HepG2 (cell line): Measurements from ENCODE around the gene WNT1. TPM values are rescaled to one million over a fixed set of nuclear protein-coding genes. Genes with fewer than 3 reads are reported as not detected.
A peak's percentile ranks its signal among the peaks of the same experiment; 100 is the strongest.

ENCODE experiments used
- ATAC-seq: fragments of 200-7000 bp; cut with Tn5 transposase; 3 replicates; pipeline ENCODE4 v1.9.1; 2020; ENCODE audit warnings: mild to moderate bottlenecking, moderate library complexity
- BruUV-seq: library from RNA; stranded (reverse); fragments of 400-500 nt; replicated peaks from 2 replicates; lab custom pipeline; 2021; lab: Mats Ljungman, UMichigan
- CTCF ChIA-PET: fragments of 300-600 bp; formaldehyde crosslinking; extraction: SDS; loops from one replicate; lab custom pipeline; 2021; ENCODE audit warnings: low total read pairs, inconsistent platforms, low intra/inter-chr PET ratio; lab: Yijun Ruan, JAX
- POLR2A ChIA-PET: fragments of 350-600 bp; sonication (Branson Sonifier 250); formaldehyde crosslinking; loops from one replicate; lab custom pipeline; 2020; ENCODE audit warnings: antibody characterized with exemption, inconsistent platforms; lab: Yijun Ruan, JAX
- DNase-seq: peaks from one replicate; pipeline ENCODE4 v3.0.0-alpha.2; 2015; ENCODE audit warnings: low spot score
- FAIRE-seq: peaks from 3 replicates; lab custom pipeline; 2011; peaks lifted over from hg19 to GRCh38; lab: Jason Lieb, UNC
- H2AFZ ChIP-seq: one replicate; pipeline ENCODE4 v1.6.1; 2011; ENCODE audit warnings: low read length, inconsistent platforms
- H3K27ac ChIP-seq: fragments of 300-600 bp; 3 replicates; pipeline ENCODE4 v1.8.0; 2011; ENCODE audit warnings: mixed run types, mild to moderate bottlenecking, mixed read lengths, low read length, inconsistent platforms; ENCODE audit not compliant: insufficient read depth; ENCODE audit errors: extremely low read length
- H3K27me3 ChIP-seq, 2 experiments: fragments of 200-600 bp in 1 of 2; 2 replicates in 1 of 2; 3 replicates in 1 of 2; pipeline versions ENCODE4 v1.6.0 to v1.8.0; 2011; ENCODE audit warnings: low read length in 2 of 2, mild to moderate bottlenecking in 2 of 2, moderate library complexity in 2 of 2, inconsistent platforms in 1 of 2; ENCODE audit not compliant: insufficient read depth in 2 of 2, control insufficient read depth in 1 of 2
- H3K36me3 ChIP-seq, 2 experiments: fragments of 200-600 bp in 1 of 2; replicated peaks in 1 of 2; 2 replicates in 1 of 2; 3 replicates in 1 of 2; pipeline versions ENCODE4 v1.5.1 to v1.8.0; 2011; ENCODE audit warnings: low read length in 2 of 2, inconsistent platforms in 1 of 2; ENCODE audit not compliant: insufficient read depth in 2 of 2, control insufficient read depth in 1 of 2
- H3K4me1 ChIP-seq: 2 replicates; pipeline ENCODE4 v1.5.1; 2012; ENCODE audit warnings: low read length, inconsistent platforms; ENCODE audit not compliant: insufficient read depth
- H3K4me2 ChIP-seq: 2 replicates; pipeline ENCODE4 v1.6.0; 2011; ENCODE audit warnings: low read depth, low read length, inconsistent platforms
- H3K4me3 ChIP-seq, 3 experiments: fragments of 200-600 bp in 1 of 3; sonication (generic), shearing (Covaris generic) in 1 of 3; replicated peaks in 1 of 3; 2 replicates each; pipeline ENCODE4 v1.5.1; 2011 to 2016; ENCODE audit warnings: low read length in 3 of 3, inconsistent platforms in 2 of 3, low read depth in 2 of 3, mild to moderate bottlenecking in 2 of 3, control low read depth in 1 of 3, mixed read lengths in 1 of 3; ENCODE audit not compliant: insufficient read depth in 1 of 3
- H3K79me2 ChIP-seq: one replicate; pipeline ENCODE4 v1.6.1; 2011; ENCODE audit warnings: low read length, inconsistent platforms; ENCODE audit not compliant: insufficient read depth
- H3K9ac ChIP-seq: 2 replicates; pipeline ENCODE4 v1.6.0; 2011; ENCODE audit warnings: mild to moderate bottlenecking, low read depth, low read length, inconsistent platforms; ENCODE audit not compliant: insufficient read depth
- H3K9me3 ChIP-seq: 2 replicates; pipeline ENCODE4 v1.5.1; 2012; ENCODE audit warnings: mild to moderate bottlenecking, low read length
- H4K20me1 ChIP-seq: 2 replicates; pipeline ENCODE4 v1.6.0; 2011; ENCODE audit warnings: inconsistent platforms, mild to moderate bottlenecking, low read length, moderate library complexity; ENCODE audit not compliant: insufficient read depth
- MEIS1 ChIP-seq: sonication (generic); formaldehyde crosslinking; IDR thresholded peaks from 2 replicates; pipeline ENCODE4 v1.9.0; 2021; ENCODE audit warnings: mild to moderate bottlenecking, missing genetic modification reagents, moderate library complexity, borderline replicate concordance
- NFRKB ChIP-seq: fragments of 450-650 bp; IDR thresholded peaks from 2 replicates; pipeline ENCODE4 v1.6.1; 2017
- RARG ChIP-seq: sonication (generic); formaldehyde crosslinking; IDR thresholded peaks from 2 replicates; pipeline ENCODE4 v1.4.0; 2020; ENCODE audit warnings: low read depth, mild to moderate bottlenecking, missing genetic modification reagents
- ZNF329 ChIP-seq: sonication (generic); formaldehyde crosslinking; IDR thresholded peaks from 2 replicates; pipeline ENCODE4 v1.9.0; 2021; ENCODE audit warnings: low read depth, mild to moderate bottlenecking, missing genetic modification reagents
- WGBS: methylation state at CpG from one replicate; pipeline ENCODE4 v1.1.6; 2017; ENCODE audit warnings: low lambda C conversion rate; 5-methylcytosine and 5-hydroxymethylcytosine counted together
- in situ Hi-C: cut with HindIII; loops from 2 replicates; pipeline ENCODE4 v1.10.0; 2017; ENCODE audit warnings: low pct_unique_long_range_greater_than_20kb; ENCODE audit not compliant: extremely low pct_ligation_motif_present
- intact Hi-C: fragments of 100-400 bp; cut with micrococcal nuclease; formaldehyde crosslinking; loops from one replicate; pipeline ENCODE4 v1.10.0; 2022; ENCODE audit not compliant: unreplicated experiment
- polyA plus RNA-seq, 8 experiments: library from polyadenylated mRNA; depleted of rRNA in 3 of 8; stranded (reverse) in 7 of 8; unstranded in 1 of 8; fragments of >200 nt; fragmentation: Illumina TruSeq in 4 of 8; extraction: Trizol in 4 of 8; gene quantifications; 2 replicates each; pipeline versions ENCODE4 v1.2.1 to v1.2.3, GENCODE V29; 2011 to 2016; ENCODE audit warnings: low read depth in 4 of 8, missing spikeins in 1 of 8, mixed read lengths in 1 of 8; ENCODE audit not compliant: insufficient read depth in 1 of 8
- total RNA-seq, 5 experiments: library from RNA; depleted of rRNA; stranded (reverse); fragments of >200 nt; fragmentation: Illumina TruSeq; extraction: Trizol; gene quantifications; 2 replicates each; pipeline ENCODE4 v1.2.3, GENCODE V29; 2016; ENCODE audit warnings: low read depth in 1 of 5
- TF ChIP-seq, protein P1 (sequence below): sonication (generic); formaldehyde crosslinking; IDR thresholded peaks from 2 replicates; pipeline ENCODE4 v1.5.0; 2020; ENCODE audit warnings: mild to moderate bottlenecking, missing genetic modification reagents
- TF ChIP-seq, protein P2 (sequence below): sonication (generic); formaldehyde crosslinking; IDR thresholded peaks from 2 replicates; pipeline ENCODE4 v1.5.0; 2020; ENCODE audit warnings: mild to moderate bottlenecking, missing genetic modification reagents, moderate library complexity

WNT1 gene
- total and polyA plus RNA-seq, 2 of the 13 experiments (the other 11 are each of a cell fraction or from before 2014, with no cell fraction given): not detected

DNA sequence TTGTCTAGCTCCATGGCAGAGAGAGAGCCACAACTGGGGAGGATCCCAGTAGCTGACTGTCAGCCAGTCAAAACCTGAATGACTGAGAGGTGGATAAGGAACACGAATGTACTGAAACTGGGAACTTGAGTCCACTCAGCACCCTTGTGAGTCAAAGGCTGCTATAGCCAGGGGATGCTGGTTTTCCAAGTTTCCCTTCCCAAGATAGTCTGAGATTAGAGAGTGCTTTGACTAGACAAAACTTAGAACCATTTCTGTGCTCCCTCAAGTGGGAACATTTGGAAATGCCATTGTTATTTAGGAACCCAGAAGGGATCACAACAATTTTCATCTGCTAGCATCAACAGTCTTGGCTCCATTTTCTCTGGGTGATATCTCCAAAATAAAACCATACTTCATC lies 36.4 kb downstream of the WNT1 start:
- TF ChIP-seq NFRKB: no peak
- TF ChIP-seq RARG (CRISPR knock-in tag): no peak
- no peak for TF ChIP-seq ZNF329
- TF ChIP-seq, protein P1, sequence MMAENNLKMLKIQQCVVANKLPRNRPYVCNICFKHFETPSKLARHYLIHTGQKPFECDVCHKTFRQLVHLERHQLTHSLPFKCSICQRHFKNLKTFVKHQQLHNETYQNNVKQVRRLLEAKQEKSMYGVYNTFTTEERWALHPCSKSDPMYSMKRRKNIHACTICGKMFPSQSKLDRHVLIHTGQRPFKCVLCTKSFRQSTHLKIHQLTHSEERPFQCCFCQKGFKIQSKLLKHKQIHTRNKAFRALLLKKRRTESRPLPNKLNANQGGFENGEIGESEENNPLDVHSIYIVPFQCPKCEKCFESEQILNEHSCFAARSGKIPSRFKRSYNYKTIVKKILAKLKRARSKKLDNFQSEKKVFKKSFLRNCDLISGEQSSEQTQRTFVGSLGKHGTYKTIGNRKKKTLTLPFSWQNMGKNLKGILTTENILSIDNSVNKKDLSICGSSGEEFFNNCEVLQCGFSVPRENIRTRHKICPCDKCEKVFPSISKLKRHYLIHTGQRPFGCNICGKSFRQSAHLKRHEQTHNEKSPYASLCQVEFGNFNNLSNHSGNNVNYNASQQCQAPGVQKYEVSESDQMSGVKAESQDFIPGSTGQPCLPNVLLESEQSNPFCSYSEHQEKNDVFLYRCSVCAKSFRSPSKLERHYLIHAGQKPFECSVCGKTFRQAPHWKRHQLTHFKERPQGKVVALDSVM (CRISPR knock-in tag): no peak
- TF ChIP-seq, protein P2, sequence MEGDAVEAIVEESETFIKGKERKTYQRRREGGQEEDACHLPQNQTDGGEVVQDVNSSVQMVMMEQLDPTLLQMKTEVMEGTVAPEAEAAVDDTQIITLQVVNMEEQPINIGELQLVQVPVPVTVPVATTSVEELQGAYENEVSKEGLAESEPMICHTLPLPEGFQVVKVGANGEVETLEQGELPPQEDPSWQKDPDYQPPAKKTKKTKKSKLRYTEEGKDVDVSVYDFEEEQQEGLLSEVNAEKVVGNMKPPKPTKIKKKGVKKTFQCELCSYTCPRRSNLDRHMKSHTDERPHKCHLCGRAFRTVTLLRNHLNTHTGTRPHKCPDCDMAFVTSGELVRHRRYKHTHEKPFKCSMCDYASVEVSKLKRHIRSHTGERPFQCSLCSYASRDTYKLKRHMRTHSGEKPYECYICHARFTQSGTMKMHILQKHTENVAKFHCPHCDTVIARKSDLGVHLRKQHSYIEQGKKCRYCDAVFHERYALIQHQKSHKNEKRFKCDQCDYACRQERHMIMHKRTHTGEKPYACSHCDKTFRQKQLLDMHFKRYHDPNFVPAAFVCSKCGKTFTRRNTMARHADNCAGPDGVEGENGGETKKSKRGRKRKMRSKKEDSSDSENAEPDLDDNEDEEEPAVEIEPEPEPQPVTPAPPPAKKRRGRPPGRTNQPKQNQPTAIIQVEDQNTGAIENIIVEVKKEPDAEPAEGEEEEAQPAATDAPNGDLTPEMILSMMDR (CRISPR knock-in tag): peak; percentile 25; the same call in 1 of the 2 replicates
- no peak for TF ChIP-seq MEIS1
- no peak overlapping the region for H3K4me2 ChIP-seq
- in situ Hi-C loops: no loop called here
- H3K27me3 ChIP-seq: no peaks in the 10 kb centered on the region
- DNase-seq (no peak), FAIRE-seq (no peak), ATAC-seq (no peak)
- no peak overlapping the region for H3K9ac ChIP-seq
- WGBS: 75% methylated on average over 1 of the region's 1 CpG
- peaks cover 6% of the 10 kb centered on the region for H3K79me2 ChIP-seq
- no peak overlapping the region for H3K27ac ChIP-seq
- H3K4me1 ChIP-seq: peaks cover 24% of the 10 kb centered on the region
- intact Hi-C loops: loop anchor here (5.0 kb wide), 1 partner anchor 48 kb away; the partner anchor contains the start of gene KMT2D
- H4K20me1 ChIP-seq: no peaks in the 10 kb centered on the region
- no peak overlapping the region for H2AFZ ChIP-seq
- no peak overlapping the region for H3K4me3 ChIP-seq
- H3K9me3 ChIP-seq: no peaks in the 10 kb centered on the region
- CTCF ChIA-PET: interaction anchor here (2.4 kb wide), 1 partner anchor 18 kb away, joined by 6 read pairs; no protein-coding TSS in a partner anchor
- POLR2A ChIA-PET: interaction anchor here (1.0 kb wide), 1 partner anchor 17 kb away, joined by 5 read pairs; no protein-coding TSS in a partner anchor
- no TSS peak for BruUV-seq
- peaks cover 0 to 7% of the 10 kb centered on the region in 2 experiments; a peak in 4 of 5 replicates for H3K36me3 ChIP-seq
